Left lung (tissue), 10 donors: ENCODE results near the gene ZYX. TPM values are rescaled to one million over a fixed set of nuclear protein-coding genes. Genes with fewer than 3 reads are reported as not detected.

ENCODE experiments used
- ATAC-seq: fragments of 200-7000 bp; cut with Tn5 transposase; one replicate; pipeline ENCODE4 v1.9.1; 2020; ENCODE audit warnings: moderate library complexity
- DNase-seq, 4 donors: peaks; one replicate each; pipeline ENCODE4 v3.0.0-alpha.2; 2013 to 2020
- H3K27ac ChIP-seq, 2 donors: fragments of 200-600 bp; sonication (generic) in 1 of 2; one replicate each; pipeline versions ENCODE4 v1.5.0 to v1.8.0; 2020 to 2021
- H3K27me3 ChIP-seq, 2 donors: fragments of 200-600 bp; sonication (generic) in 1 of 2; one replicate each; pipeline versions ENCODE4 v1.5.0 to v1.8.0; 2020 to 2021
- H3K36me3 ChIP-seq, 2 donors: fragments of 200-600 bp; sonication (generic) in 1 of 2; one replicate each; pipeline versions ENCODE4 v1.5.0 to v1.8.0; 2020 to 2021
- H3K4me1 ChIP-seq, 2 donors: fragments of 200-600 bp; one replicate each; pipeline ENCODE4 v1.8.0; 2021
- H3K4me3 ChIP-seq, 2 donors: fragments of 200-600 bp; sonication (generic) in 1 of 2; one replicate each; pipeline versions ENCODE4 v1.5.0 to v1.8.0; 2020 to 2021; ENCODE audit warnings: mild to moderate bottlenecking in 1 of 2
- H3K9me3 ChIP-seq, 2 donors: fragments of 200-600 bp; sonication (generic) in 1 of 2; one replicate each; pipeline versions ENCODE4 v1.5.0 to v1.8.0; 2020 to 2021
- intact Hi-C, 2 donors: fragments of 100-400 bp; cut with DNase I; formaldehyde crosslinking; loops; one replicate each; pipeline versions ENCODE4 v1.11.2 to v1.14.2; 2022
- polyA plus RNA-seq, 6 donors: library from polyadenylated mRNA; unstranded; fragments of 120-200 nt; gene quantifications; one replicate each; pipeline ENCODE4 v1.2.1, GENCODE V29; 2013; ENCODE audit not compliant: insufficient read length in 6 of 6
- total RNA-seq, 2 donors: library from RNA; stranded (reverse); fragmentation: NEBNext Ultra II Directional; extraction: Animal tissue kit (Norgen Biotek cat#: 25700); gene quantifications; one replicate each; pipeline ENCODE4 v1.2.1, GENCODE V29; 2021
- TF ChIP-seq, protein P1 (sequence below), 2 donors: fragments of 200-600 bp; sonication (generic) in 1 of 2; IDR thresholded peaks; one replicate each; pipeline versions ENCODE4 v1.5.0 to v1.8.0; 2021; ENCODE audit warnings: antibody characterized with exemption in 2 of 2
- donor health status: DM: no; HTN: yes; CAD: no.
- donor health status: DM: no; HTN: no; CAD: no.

ZYX gene
- total and polyA plus RNA-seq, 8 donors: 117 to 307 (median 182) TPM

DNA sequence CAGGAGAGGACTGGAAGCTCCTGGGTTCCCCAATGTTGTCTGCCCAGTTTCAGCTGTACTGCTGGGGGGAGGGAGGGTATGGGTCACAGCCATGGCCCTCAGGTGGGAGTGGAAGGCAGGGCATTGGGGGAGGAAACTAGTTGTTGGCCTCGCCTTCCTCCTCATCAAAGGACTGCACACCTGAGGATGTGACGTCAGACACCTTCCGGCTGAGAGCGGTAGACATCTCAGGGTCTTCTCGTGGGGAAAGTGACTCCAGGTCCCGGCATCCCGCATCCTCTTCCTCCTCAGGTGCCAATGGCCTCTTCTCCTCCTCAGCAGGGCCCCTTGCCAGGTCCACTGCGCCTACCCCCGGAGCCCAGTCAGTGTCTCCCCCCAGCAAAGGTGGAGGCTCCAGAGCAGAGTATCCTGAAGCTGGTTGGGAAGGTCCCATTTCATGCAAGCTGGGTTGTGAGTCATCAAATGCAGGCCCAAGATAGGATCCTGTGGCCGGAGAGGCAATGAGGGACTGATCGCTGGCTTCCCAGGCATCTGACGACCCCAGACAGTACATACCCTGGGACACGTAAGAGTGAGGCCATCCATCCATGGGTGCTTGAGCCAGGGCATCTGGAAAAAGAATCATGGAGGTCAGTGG is 24.6 kb upstream of the ZYX start:
- no peak for ATAC-seq
- no peaks in the 10 kb centered on the region for H3K9me3 ChIP-seq
- DNase-seq: no peak
- TF ChIP-seq, protein P1, sequence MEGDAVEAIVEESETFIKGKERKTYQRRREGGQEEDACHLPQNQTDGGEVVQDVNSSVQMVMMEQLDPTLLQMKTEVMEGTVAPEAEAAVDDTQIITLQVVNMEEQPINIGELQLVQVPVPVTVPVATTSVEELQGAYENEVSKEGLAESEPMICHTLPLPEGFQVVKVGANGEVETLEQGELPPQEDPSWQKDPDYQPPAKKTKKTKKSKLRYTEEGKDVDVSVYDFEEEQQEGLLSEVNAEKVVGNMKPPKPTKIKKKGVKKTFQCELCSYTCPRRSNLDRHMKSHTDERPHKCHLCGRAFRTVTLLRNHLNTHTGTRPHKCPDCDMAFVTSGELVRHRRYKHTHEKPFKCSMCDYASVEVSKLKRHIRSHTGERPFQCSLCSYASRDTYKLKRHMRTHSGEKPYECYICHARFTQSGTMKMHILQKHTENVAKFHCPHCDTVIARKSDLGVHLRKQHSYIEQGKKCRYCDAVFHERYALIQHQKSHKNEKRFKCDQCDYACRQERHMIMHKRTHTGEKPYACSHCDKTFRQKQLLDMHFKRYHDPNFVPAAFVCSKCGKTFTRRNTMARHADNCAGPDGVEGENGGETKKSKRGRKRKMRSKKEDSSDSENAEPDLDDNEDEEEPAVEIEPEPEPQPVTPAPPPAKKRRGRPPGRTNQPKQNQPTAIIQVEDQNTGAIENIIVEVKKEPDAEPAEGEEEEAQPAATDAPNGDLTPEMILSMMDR (IDR thresholded peaks at IDR 0.05): no peak
- peaks cover 0 to 3% of the 10 kb centered on the region in 2 donors for H3K4me1 ChIP-seq
- H3K36me3 ChIP-seq: no peaks in the 10 kb centered on the region
- no peak overlapping the region for H3K4me3 ChIP-seq
- H3K27ac ChIP-seq: no peak overlapping the region
- intact Hi-C loops: no loop called here
- H3K27me3 ChIP-seq: peaks cover 0 to 31% of the 10 kb centered on the region in 2 donors

DNA sequence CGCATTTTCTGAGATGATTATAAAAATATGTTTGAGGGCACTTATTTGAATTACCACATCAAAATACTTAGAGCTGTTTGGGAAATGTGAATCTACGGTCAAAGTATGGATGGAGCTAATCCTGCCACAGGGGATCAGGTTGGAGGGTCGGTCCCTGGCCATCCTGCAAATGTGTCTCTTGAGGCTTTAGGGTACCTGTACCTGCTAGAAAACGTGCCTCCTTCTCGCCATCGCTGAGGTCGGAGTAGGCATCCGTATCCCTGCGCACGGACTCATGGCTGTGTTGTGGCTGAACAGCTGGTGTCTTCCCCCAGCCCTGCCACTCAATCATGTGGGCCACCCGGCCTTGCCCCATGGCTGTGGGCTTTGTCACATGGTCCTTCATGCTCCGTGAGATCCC is 22.5 kb upstream of the ZYX start:
- Histone ChIP-seq H3K36me3 (no peaks in the 10 kb centered on the region), H3K27ac (no peak overlapping the region), H3K27me3 (peaks cover 15 to 52% of the 10 kb centered on the region in 2 donors), H3K4me1 (peaks cover 0 to 18% of the 10 kb centered on the region in 2 donors), H3K9me3 (no peaks in the 10 kb centered on the region), H3K4me3 (no peak overlapping the region)
- DNase-seq (no peak), ATAC-seq (no peak)
- TF ChIP-seq, protein P1 (IDR thresholded peaks at IDR 0.05): no peak
- intact Hi-C loops: no loop called here

DNA sequence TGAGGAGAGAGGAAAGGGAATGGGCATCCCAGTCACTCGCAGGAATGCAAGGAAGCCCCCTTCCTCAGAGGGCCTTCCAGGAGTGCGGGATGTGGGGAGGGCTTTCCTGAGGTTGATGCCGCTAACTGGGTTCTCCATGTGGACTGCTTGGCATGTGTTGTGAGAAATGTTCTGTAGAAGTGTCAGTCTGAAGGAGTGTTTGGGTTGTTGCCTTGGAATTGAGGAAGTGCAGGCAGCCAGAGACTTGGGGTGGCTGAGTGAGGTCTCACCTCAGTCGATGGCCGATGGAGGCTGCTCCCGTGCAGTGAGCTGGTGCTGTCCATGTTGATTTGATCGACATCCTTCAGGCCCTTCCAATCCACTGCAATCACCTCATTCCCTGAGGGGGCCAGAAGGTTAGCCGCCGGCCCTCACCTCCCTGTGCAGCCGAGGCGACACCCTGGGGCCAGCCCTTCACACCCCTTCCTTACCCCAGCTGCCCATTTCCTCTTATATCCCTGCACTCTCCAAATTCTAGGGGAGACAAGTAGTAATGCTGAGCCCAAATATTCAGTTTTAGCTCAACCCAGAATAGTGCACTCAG is 21.3 kb upstream of the ZYX start:
- TF ChIP-seq, protein P1 (IDR thresholded peaks at IDR 0.05): no peak
- Histone ChIP-seq H3K4me3 (no peak overlapping the region), H3K27me3 (peaks cover 19 to 64% of the 10 kb centered on the region in 2 donors), H3K9me3 (no peaks in the 10 kb centered on the region), H3K36me3 (no peaks in the 10 kb centered on the region), H3K4me1 (peaks cover 0 to 18% of the 10 kb centered on the region in 2 donors), H3K27ac (no peak overlapping the region)
- DNase-seq (no peak), ATAC-seq (no peak)
- intact Hi-C loops: no loop called here

DNA sequence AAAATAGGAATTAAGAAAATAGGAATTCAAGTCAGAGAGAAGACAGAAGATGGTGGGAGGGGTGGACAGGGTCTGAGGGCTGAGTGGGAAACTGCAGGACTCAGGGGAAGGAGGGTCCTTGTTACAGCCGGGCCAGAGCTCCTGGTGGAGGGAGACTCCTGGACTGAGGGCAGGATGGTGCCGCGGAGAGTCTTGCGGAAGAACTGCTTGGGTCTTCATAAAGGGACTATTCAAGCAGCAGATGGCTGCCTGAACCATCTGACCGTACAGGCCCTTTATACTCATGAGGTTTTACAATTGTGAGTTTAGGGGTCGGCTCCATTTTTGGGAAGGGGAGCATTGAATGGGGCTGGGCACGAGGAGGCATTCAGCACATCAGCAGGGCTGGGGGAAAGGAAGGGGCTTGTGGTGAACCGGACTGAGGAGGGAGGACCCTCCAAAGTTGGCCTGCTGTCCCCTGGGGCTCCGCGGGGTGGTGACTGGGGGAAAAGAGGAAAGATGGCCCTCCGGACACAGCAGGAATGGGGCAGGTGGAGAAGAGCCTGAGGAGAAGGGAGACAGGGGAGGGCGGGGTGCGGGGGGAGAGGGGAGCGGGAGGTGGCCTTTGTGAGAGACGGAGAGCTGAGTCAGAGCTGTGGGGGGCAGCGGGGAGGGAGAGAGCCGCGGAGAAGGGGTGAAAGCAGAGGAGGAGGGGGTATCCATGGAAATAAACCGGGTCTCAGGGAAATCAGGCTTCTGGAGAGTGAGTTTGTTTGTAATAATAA is 20.2 kb upstream of the ZYX start:
- ATAC-seq (no peak), DNase-seq (no peak)
- TF ChIP-seq, protein P1 (IDR thresholded peaks at IDR 0.05): no peak
- intact Hi-C loops: no loop called here
- H3K4me3 ChIP-seq: no peak overlapping the region
- peaks cover 0 to 18% of the 10 kb centered on the region in 2 donors for H3K4me1 ChIP-seq
- no peaks in the 10 kb centered on the region for H3K9me3 ChIP-seq
- H3K27ac ChIP-seq: no peak overlapping the region
- H3K27me3 ChIP-seq: peaks cover 19 to 75% of the 10 kb centered on the region in 2 donors
- H3K36me3 ChIP-seq: no peaks in the 10 kb centered on the region

DNA sequence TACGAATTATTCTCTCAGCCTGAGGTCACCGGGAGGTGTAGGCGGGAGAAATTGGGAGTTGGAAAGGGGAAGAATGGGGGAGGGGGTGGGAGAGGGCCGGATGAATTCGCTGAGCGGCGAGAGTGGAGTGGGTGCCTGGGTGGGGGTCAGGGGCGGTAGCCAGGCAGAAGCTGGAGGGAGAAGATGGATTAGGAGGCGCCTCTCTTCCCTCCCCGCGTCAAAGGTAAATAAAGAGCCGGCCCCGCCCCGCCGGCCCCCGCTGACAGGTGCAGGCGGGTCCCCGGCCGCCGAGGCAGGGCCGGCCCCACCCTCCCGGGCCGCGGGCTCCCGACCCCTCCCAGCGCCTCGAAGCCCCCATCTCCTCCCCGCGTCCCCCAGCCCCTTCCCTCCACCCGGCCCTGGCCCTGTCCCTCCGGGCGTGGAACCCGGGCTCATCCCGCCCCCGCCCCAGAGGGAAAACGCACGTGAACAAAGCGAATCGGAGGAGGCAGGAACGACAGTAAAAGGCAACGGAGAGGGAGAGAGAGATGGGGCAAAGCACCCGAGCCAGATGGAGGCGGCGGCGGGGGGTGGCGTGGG is 19.5 kb upstream of the ZYX start:
- H3K27me3 ChIP-seq: peaks cover 19 to 75% of the 10 kb centered on the region in 2 donors
- H3K36me3 ChIP-seq: no peaks in the 10 kb centered on the region
- intact Hi-C loops: no loop called here
- TF ChIP-seq, protein P1 (IDR thresholded peaks at IDR 0.05): no peak
- H3K4me1 ChIP-seq: peaks cover 0 to 18% of the 10 kb centered on the region in 2 donors
- DNase-seq (no peak), ATAC-seq (peak; percentile 13)
- H3K27ac ChIP-seq: no peak overlapping the region
- peak overlapping the region; percentile 38 to 50 for H3K4me3 ChIP-seq
- no peaks in the 10 kb centered on the region for H3K9me3 ChIP-seq
